Liver (tissue), 9 donors: ENCODE results near the gene ATP6V1G1. TPM values are rescaled to one million over a fixed set of nuclear protein-coding genes. Genes with fewer than 3 reads are reported as not detected.

ENCODE experiments used
- DNase-seq: peaks from one replicate; pipeline ENCODE4 v3.0.0-alpha.2; 2017; ENCODE audit warnings: low spot score
- H3K27ac ChIP-seq, 2 donors: one replicate each; pipeline ENCODE4 v1.7.0; 2013; ENCODE audit warnings: inconsistent platforms in 2 of 2, low read length in 2 of 2, control low read depth in 1 of 2, low read depth in 1 of 2, mild to moderate bottlenecking in 1 of 2
- H3K27me3 ChIP-seq, 4 donors: one replicate each; pipeline versions ENCODE4 v1.6.1 to v1.7.0; 2013; ENCODE audit warnings: low read length in 3 of 4, inconsistent platforms in 1 of 4, mild to moderate bottlenecking in 1 of 4, moderate library complexity in 1 of 4; ENCODE audit not compliant: control insufficient read depth in 4 of 4, insufficient read depth in 4 of 4
- H3K36me3 ChIP-seq, 4 donors: one replicate each; pipeline versions ENCODE4 v1.6.1 to v1.7.0; 2013; ENCODE audit warnings: low read length in 3 of 4, mild to moderate bottlenecking in 3 of 4, low read depth in 1 of 4, moderate library complexity in 1 of 4; ENCODE audit not compliant: control insufficient read depth in 4 of 4, insufficient read depth in 3 of 4
- H3K4me1 ChIP-seq, 4 donors: one replicate each; pipeline versions ENCODE4 v1.6.1 to v1.7.0; 2013; ENCODE audit warnings: low read length in 3 of 4, mild to moderate bottlenecking in 3 of 4, moderate library complexity in 1 of 4; ENCODE audit not compliant: control insufficient read depth in 4 of 4, insufficient read depth in 4 of 4
- H3K4me3 ChIP-seq, 3 donors: one replicate each; pipeline versions ENCODE4 v1.6.1 to v1.7.0; 2013; ENCODE audit warnings: low read length in 3 of 3, control low read depth in 1 of 3, low read depth in 1 of 3, mild to moderate bottlenecking in 1 of 3
- H3K9ac ChIP-seq, 2 donors: one replicate each; pipeline ENCODE4 v1.7.0; 2013; ENCODE audit warnings: low read length in 2 of 2, mild to moderate bottlenecking in 2 of 2, moderate library complexity in 2 of 2, control low read depth in 1 of 2, low read depth in 1 of 2
- H3K9me3 ChIP-seq, 4 donors: one replicate each; pipeline versions ENCODE4 v1.6.1 to v1.7.0; 2013; ENCODE audit warnings: low read length in 3 of 4; ENCODE audit not compliant: control insufficient read depth in 4 of 4
- CTCF ChIP-seq: fragments of 150-350 bp; IDR thresholded peaks from 2 replicates; pipeline ENCODE4 v1.5.1; 2017; ENCODE audit warnings: improper control_type of control experiment, low read depth, low read length; ENCODE audit not compliant: missing input control
- EGR1 ChIP-seq, 2 donors: IDR thresholded peaks; 2 replicates each; pipeline ENCODE4 v1.6.1; 2016 to 2018; ENCODE audit warnings: antibody characterized with exemption in 2 of 2, low read depth in 2 of 2
- FOXA1 ChIP-seq: IDR thresholded peaks from 2 replicates; pipeline ENCODE4 v1.6.1; 2016; ENCODE audit warnings: antibody characterized with exemption
- FOXA2 ChIP-seq: IDR thresholded peaks from 2 replicates; pipeline ENCODE4 v1.6.1; 2016; ENCODE audit warnings: antibody characterized with exemption
- GABPA ChIP-seq, 2 donors: IDR thresholded peaks in 1 of 2; conservative IDR thresholded peaks in 1 of 2; 2 replicates each; pipeline ENCODE4 v1.6.1; 2016; ENCODE audit warnings: antibody characterized with exemption in 2 of 2, mild to moderate bottlenecking in 1 of 2, moderate library complexity in 1 of 2
- HNF4A ChIP-seq, 2 donors: conservative IDR thresholded peaks; 2 replicates each; pipeline ENCODE4 v1.6.1; 2016; ENCODE audit warnings: antibody characterized with exemption in 2 of 2, mild to moderate bottlenecking in 2 of 2
- HNF4G ChIP-seq: IDR thresholded peaks from 2 replicates; pipeline ENCODE4 v1.6.1; 2016; ENCODE audit warnings: antibody characterized with exemption
- JUND ChIP-seq, 2 donors: IDR thresholded peaks; 2 replicates each; pipeline ENCODE4 v1.6.1; 2016; ENCODE audit warnings: antibody characterized with exemption in 2 of 2
- NR2F2 ChIP-seq: IDR thresholded peaks from 2 replicates; pipeline ENCODE4 v1.6.1; 2016; ENCODE audit warnings: antibody characterized with exemption
- RAD21 ChIP-seq, 2 donors: IDR thresholded peaks; 2 replicates each; pipeline ENCODE4 v1.6.1; 2016; ENCODE audit warnings: antibody characterized with exemption in 2 of 2, mild to moderate bottlenecking in 2 of 2
- REST ChIP-seq: IDR thresholded peaks from 2 replicates; pipeline ENCODE4 v1.6.1; 2016; ENCODE audit warnings: antibody characterized with exemption, mild to moderate bottlenecking
- RXRA ChIP-seq, 2 donors: IDR thresholded peaks; 2 replicates each; pipeline ENCODE4 v1.6.1; 2017 to 2018; ENCODE audit warnings: antibody characterized with exemption in 2 of 2, mild to moderate bottlenecking in 1 of 2
- SP1 ChIP-seq: IDR thresholded peaks from 2 replicates; pipeline ENCODE4 v1.6.1; 2018; ENCODE audit warnings: antibody characterized with exemption, mild to moderate bottlenecking
- TAF1 ChIP-seq: conservative IDR thresholded peaks from 2 replicates; pipeline ENCODE4 v1.6.1; 2016; ENCODE audit warnings: antibody characterized with exemption, mild to moderate bottlenecking
- YY1 ChIP-seq: IDR thresholded peaks from 2 replicates; pipeline ENCODE4 v1.6.1; 2016; ENCODE audit warnings: antibody characterized with exemption, mild to moderate bottlenecking
- WGBS: extraction: QIAGEN DNeasy Blood & Tissue Kit; methylation state at CpG from one replicate; pipeline ENCODE4 v1.1.7; 2013; 5-methylcytosine and 5-hydroxymethylcytosine counted together
- polyA plus RNA-seq, 2 donors: library from polyadenylated mRNA; stranded (reverse) in 1 of 2; unstranded in 1 of 2; fragments of 200-250 nt in 1 of 2; fragments of >200 nt in 1 of 2; fragmentation: Nextera tagmentation in 1 of 2; extraction: Ambion mirVana in 1 of 2; gene quantifications; one replicate each; pipeline versions ENCODE4 v1.2.1 to v1.2.3, GENCODE V29; 2013 to 2015
- total RNA-seq, 2 donors: library from RNA; depleted of rRNA; stranded (reverse); fragments of >200 nt; gene quantifications; one replicate each; pipeline ENCODE4 v1.2.3, GENCODE V29; 2014
- TF ChIP-seq, protein P1 (sequence below): IDR thresholded peaks from 2 replicates; pipeline ENCODE4 v1.6.1; 2016; ENCODE audit warnings: antibody characterized with exemption
- TF ChIP-seq, protein P2 (sequence below): IDR thresholded peaks from 2 replicates; pipeline ENCODE4 v1.6.1; 2016; ENCODE audit warnings: antibody characterized with exemption
- TF ChIP-seq, protein P3 (sequence below): IDR thresholded peaks from 2 replicates; pipeline ENCODE4 v1.6.1; 2016; ENCODE audit warnings: antibody characterized with exemption
- donor health status: healthy.
- donor health status: healthy.
- donor health status: healthy.
- donor health status: healthy.
- donor health status: healthy.

ATP6V1G1 gene
- total and polyA plus RNA-seq, 4 donors = 41.4 to 152 (median 75.7) TPM

- TF ChIP-seq JUND (IDR thresholded peaks at IDR 0.05) (no peak), RAD21 (IDR thresholded peaks at IDR 0.05) (no peak), GABPA (IDR thresholded peaks at IDR 0.05 in 1 of 2, conservative IDR thresholded peaks at IDR 0.05 in 1 of 2) (no peak), HNF4G (no peak), SP1 (no peak), RXRA (IDR thresholded peaks at IDR 0.05) (no peak), HNF4A (conservative IDR thresholded peaks at IDR 0.05) (no peak), TAF1 (no peak), FOXA2 (no peak), EGR1 (IDR thresholded peaks at IDR 0.05; ENCODE audit: low read depth in 2 of 2) (no peak), FOXA1 (no peak), YY1 (no peak), NR2F2 (no peak), REST (no peak)
- TF ChIP-seq, protein P1, sequence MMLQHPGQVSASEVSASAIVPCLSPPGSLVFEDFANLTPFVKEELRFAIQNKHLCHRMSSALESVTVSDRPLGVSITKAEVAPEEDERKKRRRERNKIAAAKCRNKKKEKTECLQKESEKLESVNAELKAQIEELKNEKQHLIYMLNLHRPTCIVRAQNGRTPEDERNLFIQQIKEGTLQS = no peak
- TF ChIP-seq, protein P2, sequence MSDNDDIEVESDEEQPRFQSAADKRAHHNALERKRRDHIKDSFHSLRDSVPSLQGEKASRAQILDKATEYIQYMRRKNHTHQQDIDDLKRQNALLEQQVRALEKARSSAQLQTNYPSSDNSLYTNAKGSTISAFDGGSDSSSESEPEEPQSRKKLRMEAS = no peak
- TF ChIP-seq, protein P3, sequence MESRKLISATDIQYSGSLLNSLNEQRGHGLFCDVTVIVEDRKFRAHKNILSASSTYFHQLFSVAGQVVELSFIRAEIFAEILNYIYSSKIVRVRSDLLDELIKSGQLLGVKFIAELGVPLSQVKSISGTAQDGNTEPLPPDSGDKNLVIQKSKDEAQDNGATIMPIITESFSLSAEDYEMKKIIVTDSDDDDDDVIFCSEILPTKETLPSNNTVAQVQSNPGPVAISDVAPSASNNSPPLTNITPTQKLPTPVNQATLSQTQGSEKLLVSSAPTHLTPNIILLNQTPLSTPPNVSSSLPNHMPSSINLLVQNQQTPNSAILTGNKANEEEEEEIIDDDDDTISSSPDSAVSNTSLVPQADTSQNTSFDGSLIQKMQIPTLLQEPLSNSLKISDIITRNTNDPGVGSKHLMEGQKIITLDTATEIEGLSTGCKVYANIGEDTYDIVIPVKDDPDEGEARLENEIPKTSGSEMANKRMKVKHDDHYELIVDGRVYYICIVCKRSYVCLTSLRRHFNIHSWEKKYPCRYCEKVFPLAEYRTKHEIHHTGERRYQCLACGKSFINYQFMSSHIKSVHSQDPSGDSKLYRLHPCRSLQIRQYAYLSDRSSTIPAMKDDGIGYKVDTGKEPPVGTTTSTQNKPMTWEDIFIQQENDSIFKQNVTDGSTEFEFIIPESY = no peak
- no peak for DNase-seq
- WGBS = 65% methylated on average over 3 of the region's 3 CpGs
- no peak overlapping the region for H3K4me3 ChIP-seq
- H3K27ac ChIP-seq = no peak overlapping the region
- H3K9ac ChIP-seq = no peak overlapping the region
- peaks cover 0 to 19% (median 6%) of the 10 kb centered on the region in 4 donors for H3K4me1 ChIP-seq
- no peaks in the 10 kb centered on the region for H3K36me3 ChIP-seq
- no peaks in the 10 kb centered on the region for H3K9me3 ChIP-seq
- no peaks in the 10 kb centered on the region for H3K27me3 ChIP-seq
These were observed 26.4 kb downstream of the ATP6V1G1 start for GRCh38 chr9:114613919-114614318.

DNA sequence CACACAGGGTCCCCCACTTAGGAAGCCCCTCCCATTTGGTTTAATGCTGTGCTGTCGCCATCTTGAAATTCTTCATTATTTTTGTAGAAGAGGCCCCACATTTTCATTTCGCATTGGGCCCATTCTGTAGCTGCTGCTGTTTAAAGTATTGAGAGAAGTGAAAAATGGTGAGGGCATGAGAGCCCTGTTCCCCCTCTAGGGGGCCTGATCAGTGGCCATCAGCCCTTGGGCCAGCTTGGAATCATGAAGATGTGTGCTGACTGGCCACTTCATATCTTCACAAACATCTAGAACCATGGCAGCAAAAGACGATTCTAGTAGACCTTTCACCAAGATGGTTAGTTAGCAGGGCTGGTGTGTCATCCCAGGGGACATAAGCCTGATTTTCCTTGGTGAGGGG is 26.8 kb downstream of the ATP6V1G1 start:
- Histone ChIP-seq H3K36me3 (no peaks in the 10 kb centered on the region), H3K4me1 (peaks cover 0 to 19% (median 6%) of the 10 kb centered on the region in 4 donors), H3K9ac (no peak overlapping the region), H3K4me3 (no peak overlapping the region), H3K27ac (no peak overlapping the region), H3K27me3 (no peaks in the 10 kb centered on the region), H3K9me3 (no peaks in the 10 kb centered on the region)
- no peak for DNase-seq
- no peak for TF ChIP-seq YY1
- TF ChIP-seq, protein P3 = no peak
- TF ChIP-seq SP1 = no peak
- no peak for TF ChIP-seq EGR1 (IDR thresholded peaks at IDR 0.05; ENCODE audit: low read depth in 2 of 2)
- no peak for TF ChIP-seq HNF4A (conservative IDR thresholded peaks at IDR 0.05)
- TF ChIP-seq, protein P1 = no peak
- TF ChIP-seq CTCF = no peak
- TF ChIP-seq FOXA2 = no peak
- TF ChIP-seq HNF4G = no peak
- TF ChIP-seq JUND (IDR thresholded peaks at IDR 0.05) = no peak
- TF ChIP-seq REST = no peak
- no peak for TF ChIP-seq RAD21 (IDR thresholded peaks at IDR 0.05)
- 93% methylated on average over 3 of the region's 3 CpGs for WGBS
